Fibroblast of the aortic adventitia (primary cell): ENCODE data around the gene DHRSX. TPM values are rescaled to one million over a fixed set of nuclear protein-coding genes. Genes with fewer than 3 reads are reported as not detected.

Experiments
- DNase-seq: peaks from one replicate; pipeline ENCODE4 v3.0.0-alpha.2; 2010; ENCODE audit warnings: low read depth
- H3K4me3 ChIP-seq: 2 replicates; pipeline ENCODE4 v1.5.1; 2011; ENCODE audit warnings: low read depth, mild to moderate bottlenecking, control low read depth, low read length, moderate library complexity
- total RNA-seq: library from RNA; depleted of rRNA; stranded (reverse); fragments of >200 nt; gene quantifications from 2 replicates; pipeline ENCODE4 v1.2.3, GENCODE V29; 2012; ENCODE audit warnings: low replicate concordance
- TF ChIP-seq, protein P1 (sequence below): IDR thresholded peaks from 2 replicates; pipeline ENCODE4 v1.5.1; 2011; ENCODE audit warnings: mild to moderate bottlenecking, low read length, control low read depth, inconsistent platforms; ENCODE audit not compliant: insufficient read depth

DHRSX gene
- total RNA-seq, 1 donor = 17.5 TPM

- H3K4me3 ChIP-seq = peak overlapping the region; percentile 79
- TF ChIP-seq, protein P1, sequence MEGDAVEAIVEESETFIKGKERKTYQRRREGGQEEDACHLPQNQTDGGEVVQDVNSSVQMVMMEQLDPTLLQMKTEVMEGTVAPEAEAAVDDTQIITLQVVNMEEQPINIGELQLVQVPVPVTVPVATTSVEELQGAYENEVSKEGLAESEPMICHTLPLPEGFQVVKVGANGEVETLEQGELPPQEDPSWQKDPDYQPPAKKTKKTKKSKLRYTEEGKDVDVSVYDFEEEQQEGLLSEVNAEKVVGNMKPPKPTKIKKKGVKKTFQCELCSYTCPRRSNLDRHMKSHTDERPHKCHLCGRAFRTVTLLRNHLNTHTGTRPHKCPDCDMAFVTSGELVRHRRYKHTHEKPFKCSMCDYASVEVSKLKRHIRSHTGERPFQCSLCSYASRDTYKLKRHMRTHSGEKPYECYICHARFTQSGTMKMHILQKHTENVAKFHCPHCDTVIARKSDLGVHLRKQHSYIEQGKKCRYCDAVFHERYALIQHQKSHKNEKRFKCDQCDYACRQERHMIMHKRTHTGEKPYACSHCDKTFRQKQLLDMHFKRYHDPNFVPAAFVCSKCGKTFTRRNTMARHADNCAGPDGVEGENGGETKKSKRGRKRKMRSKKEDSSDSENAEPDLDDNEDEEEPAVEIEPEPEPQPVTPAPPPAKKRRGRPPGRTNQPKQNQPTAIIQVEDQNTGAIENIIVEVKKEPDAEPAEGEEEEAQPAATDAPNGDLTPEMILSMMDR = no peak
- DNase-seq = peak; percentile 50
Observed at GRCh38 chrX:2497961-2498780, 2.6 kb downstream of the DHRSX start.

GRCh38 chrX:2495595-2495994, 5.2 kb downstream of the DHRSX start:
- TF ChIP-seq, protein P1 = no peak
- no peak overlapping the region for H3K4me3 ChIP-seq
- DNase-seq = no peak

DNA sequence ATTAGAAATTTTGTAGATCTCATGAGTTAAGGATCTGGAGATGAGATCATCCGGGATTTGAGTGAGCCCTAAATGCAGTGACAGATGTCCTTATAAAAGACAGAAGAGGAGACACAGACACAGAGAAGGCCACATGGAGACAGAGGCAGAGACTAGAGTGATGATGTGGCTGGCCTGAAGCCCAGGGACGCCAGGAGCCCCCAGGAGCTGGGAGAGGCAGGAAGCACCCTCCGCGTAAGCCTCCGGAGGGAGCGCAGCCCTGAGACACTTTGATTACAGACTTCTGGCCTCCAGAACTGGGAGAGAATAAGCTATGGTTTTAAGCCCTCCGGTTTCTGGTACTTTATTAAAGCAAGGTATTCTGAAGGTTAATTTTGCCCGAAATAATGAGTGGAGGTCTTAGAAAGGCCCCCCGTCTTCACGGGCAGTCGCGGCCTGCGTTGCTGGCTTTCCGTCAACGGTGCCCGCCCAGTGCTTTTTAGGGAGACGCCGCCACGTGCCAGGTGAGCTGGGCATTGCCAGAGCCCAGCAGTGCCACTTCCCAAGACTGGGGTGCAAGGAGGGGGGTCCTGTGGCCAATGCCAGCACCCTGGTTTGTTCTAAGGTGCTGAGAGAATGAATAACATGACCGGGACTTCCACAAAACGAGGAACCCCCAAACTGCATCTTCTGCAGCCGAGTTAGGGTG, 8.1 kb downstream of the DHRSX start:
- no peak for DNase-seq
- TF ChIP-seq, protein P1 = no peak
- no peak overlapping the region for H3K4me3 ChIP-seq

GRCh38 chrX:2490634-2491033, 10.1 kb downstream of the DHRSX start:
- TF ChIP-seq, protein P1 = no peak
- no peak for DNase-seq
- no peak overlapping the region for H3K4me3 ChIP-seq

DNA sequence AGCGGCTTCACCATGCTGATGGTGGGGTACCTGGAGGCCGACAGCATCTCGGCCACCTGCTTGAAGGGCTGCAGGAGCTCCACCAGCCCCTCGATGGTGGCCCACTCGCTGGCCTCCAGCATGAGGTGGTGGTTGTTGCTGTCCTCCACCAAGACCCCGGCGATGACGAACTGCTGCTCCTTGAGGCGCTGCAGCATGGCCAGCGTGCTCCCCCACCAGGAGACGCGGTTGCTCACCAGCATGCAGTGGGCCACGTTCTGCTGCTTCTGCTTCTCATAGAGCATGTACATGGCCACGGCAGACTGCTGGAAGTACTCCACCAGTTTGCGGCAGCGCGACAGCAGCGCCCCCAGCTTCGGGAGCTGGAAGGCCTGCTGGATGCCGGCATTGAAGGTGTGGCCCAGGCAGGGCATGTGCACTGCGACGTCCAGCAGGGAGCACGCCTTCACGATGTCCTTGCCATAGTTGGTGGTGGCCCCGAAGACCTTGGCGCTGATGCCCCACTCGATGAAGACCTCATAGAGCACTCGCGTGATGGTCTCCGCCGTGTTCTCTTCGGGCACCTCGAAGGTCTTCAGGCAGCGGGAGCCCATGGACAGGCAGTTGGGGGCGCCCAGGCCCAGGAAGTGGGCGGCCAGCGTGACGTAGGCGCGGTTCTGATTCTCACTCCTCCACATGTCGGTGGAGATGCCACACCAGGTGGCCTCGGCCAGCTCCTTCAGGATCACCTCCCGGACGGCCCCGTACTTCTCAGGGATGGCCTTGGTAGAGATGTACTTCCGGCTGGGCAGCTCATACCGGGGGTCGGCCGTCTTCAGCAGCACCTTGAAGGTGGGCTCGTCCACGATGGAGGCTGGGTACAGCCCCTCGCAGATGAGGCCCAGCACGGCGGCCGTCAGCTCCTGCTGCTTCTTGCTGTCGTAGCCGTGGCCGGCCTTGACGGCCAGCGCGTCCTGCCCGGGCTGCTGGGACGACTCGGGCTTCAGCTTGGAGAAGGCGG, 11.0 kb downstream of the DHRSX start:
- no peak for DNase-seq
- H3K4me3 ChIP-seq = no peak overlapping the region
- TF ChIP-seq, protein P1 = no peak

- H3K4me3 ChIP-seq = no peak overlapping the region
- TF ChIP-seq, protein P1 = no peak
- no peak for DNase-seq
Observed at GRCh38 chrX:2488621-2489285, 12.0 kb downstream of the DHRSX start.
